Fibroblast of the aortic adventitia (primary cell): ENCODE data around the gene KCNK5. TPM values are rescaled to one million over a fixed set of nuclear protein-coding genes. Genes with fewer than 3 reads are reported as not detected.

ENCODE experiments used
- DNase-seq: peaks from one replicate; pipeline ENCODE4 v3.0.0-alpha.2; 2010; ENCODE audit warnings: low read depth
- H3K4me3 ChIP-seq: 2 replicates; pipeline ENCODE4 v1.5.1; 2011; ENCODE audit warnings: low read depth, mild to moderate bottlenecking, control low read depth, low read length, moderate library complexity
- total RNA-seq: library from RNA; depleted of rRNA; stranded (reverse); fragments of >200 nt; gene quantifications from 2 replicates; pipeline ENCODE4 v1.2.3, GENCODE V29; 2012; ENCODE audit warnings: low replicate concordance
- TF ChIP-seq, protein P1 (sequence below): IDR thresholded peaks from 2 replicates; pipeline ENCODE4 v1.5.1; 2011; ENCODE audit warnings: mild to moderate bottlenecking, low read length, control low read depth, inconsistent platforms; ENCODE audit not compliant: insufficient read depth

The KCNK5 gene
- total RNA-seq, 1 donor, result under 0.01 TPM

GRCh38 chr6:39181826-39182225 is 47.4 kb downstream of the KCNK5 start:
- H3K4me3 ChIP-seq, result no peak overlapping the region
- TF ChIP-seq, protein P1, sequence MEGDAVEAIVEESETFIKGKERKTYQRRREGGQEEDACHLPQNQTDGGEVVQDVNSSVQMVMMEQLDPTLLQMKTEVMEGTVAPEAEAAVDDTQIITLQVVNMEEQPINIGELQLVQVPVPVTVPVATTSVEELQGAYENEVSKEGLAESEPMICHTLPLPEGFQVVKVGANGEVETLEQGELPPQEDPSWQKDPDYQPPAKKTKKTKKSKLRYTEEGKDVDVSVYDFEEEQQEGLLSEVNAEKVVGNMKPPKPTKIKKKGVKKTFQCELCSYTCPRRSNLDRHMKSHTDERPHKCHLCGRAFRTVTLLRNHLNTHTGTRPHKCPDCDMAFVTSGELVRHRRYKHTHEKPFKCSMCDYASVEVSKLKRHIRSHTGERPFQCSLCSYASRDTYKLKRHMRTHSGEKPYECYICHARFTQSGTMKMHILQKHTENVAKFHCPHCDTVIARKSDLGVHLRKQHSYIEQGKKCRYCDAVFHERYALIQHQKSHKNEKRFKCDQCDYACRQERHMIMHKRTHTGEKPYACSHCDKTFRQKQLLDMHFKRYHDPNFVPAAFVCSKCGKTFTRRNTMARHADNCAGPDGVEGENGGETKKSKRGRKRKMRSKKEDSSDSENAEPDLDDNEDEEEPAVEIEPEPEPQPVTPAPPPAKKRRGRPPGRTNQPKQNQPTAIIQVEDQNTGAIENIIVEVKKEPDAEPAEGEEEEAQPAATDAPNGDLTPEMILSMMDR, result no peak
- no peak for DNase-seq

DNA sequence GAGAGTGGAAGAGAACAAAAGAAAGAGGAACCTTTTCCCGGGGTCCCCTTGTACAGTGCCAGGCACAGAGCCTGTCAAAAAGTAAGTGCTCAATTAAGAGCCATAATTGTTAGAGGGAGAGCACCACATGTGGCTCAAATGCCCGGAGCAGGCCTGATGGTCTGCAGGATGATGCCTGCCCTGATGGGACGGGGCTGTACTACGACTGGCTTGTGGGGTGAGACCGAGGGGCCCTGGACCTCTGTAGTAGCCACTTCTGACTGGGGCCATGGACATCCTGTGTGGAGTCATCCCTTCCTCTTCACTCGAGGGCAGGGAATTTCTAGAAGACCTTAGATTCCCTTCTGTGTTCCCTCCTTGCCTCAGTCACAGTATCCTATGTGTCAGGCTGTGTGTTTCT is 47.9 kb downstream of the KCNK5 start:
- DNase-seq, result no peak
- TF ChIP-seq, protein P1, result no peak
- H3K4me3 ChIP-seq, result no peak overlapping the region

- TF ChIP-seq, protein P1, result no peak
- H3K4me3 ChIP-seq, result no peak overlapping the region
- no peak for DNase-seq
Measured at GRCh38 chr6:39178804-39179203, 50.5 kb downstream of the KCNK5 start.

DNA sequence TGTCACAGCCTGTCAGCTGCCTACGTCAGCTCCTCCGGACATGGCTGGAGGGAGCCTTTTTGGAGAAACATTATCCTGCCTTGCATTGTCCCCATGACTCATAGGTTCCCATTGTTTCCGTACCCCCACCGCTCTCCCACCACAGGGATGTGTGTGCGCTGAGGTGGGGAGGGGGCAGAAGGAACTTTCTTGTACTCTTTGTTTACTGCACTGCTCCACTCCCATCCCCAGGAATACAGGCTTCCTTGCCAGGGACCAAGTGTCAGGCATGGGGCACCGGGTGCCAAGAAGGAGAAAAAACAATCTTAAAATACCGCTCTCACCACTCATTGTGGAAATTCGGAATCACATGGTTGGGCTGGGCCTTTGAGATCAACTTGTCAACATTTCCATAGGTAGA is 51.0 kb downstream of the KCNK5 start:
- H3K4me3 ChIP-seq, result no peak overlapping the region
- TF ChIP-seq, protein P1, result no peak
- DNase-seq, result no peak

- H3K4me3 ChIP-seq, result no peak overlapping the region
- DNase-seq, result no peak
- TF ChIP-seq, protein P1, result no peak
Measured at GRCh38 chr6:39177130-39177529, 52.1 kb downstream of the KCNK5 start.

DNA sequence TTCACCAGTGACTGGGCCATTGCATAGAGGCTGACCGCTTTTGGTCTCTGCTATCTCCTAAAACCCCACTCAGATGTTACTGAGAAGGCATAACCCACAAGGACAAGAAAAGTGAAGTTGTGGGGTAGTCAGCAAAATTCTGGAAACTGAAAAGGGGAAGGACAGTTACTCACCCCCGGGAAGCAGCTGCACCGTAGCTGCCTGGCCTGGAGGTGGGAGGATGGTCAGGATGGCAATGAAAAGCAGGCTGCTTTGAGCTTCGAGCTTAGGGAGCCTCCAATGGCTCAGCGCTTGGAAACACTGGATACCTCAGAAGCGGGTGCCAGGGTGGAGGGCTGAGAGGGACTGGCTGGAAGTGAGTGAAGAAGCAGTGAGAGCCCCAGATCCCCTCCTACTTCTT is 56.0 kb downstream of the KCNK5 start:
- no peak overlapping the region for H3K4me3 ChIP-seq
- no peak for DNase-seq
- TF ChIP-seq, protein P1, result no peak

GRCh38 chr6:39172377-39172757 is 56.9 kb downstream of the KCNK5 start:
- TF ChIP-seq, protein P1, result no peak
- no peak for DNase-seq
- no peak overlapping the region for H3K4me3 ChIP-seq
